Colon (tissue), 2 donors: ENCODE measurements around the gene CRLF1.

Experiments used
- FAIRE-seq: peaks from 2 replicates; lab custom pipeline; 2012; peaks lifted over from hg19 to GRCh38; lab: Jason Lieb, UNC
- donor health status: control.
- donor health status: control.

The CRLF1 gene, protein sequence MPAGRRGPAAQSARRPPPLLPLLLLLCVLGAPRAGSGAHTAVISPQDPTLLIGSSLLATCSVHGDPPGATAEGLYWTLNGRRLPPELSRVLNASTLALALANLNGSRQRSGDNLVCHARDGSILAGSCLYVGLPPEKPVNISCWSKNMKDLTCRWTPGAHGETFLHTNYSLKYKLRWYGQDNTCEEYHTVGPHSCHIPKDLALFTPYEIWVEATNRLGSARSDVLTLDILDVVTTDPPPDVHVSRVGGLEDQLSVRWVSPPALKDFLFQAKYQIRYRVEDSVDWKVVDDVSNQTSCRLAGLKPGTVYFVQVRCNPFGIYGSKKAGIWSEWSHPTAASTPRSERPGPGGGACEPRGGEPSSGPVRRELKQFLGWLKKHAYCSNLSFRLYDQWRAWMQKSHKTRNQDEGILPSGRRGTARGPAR

DNA sequence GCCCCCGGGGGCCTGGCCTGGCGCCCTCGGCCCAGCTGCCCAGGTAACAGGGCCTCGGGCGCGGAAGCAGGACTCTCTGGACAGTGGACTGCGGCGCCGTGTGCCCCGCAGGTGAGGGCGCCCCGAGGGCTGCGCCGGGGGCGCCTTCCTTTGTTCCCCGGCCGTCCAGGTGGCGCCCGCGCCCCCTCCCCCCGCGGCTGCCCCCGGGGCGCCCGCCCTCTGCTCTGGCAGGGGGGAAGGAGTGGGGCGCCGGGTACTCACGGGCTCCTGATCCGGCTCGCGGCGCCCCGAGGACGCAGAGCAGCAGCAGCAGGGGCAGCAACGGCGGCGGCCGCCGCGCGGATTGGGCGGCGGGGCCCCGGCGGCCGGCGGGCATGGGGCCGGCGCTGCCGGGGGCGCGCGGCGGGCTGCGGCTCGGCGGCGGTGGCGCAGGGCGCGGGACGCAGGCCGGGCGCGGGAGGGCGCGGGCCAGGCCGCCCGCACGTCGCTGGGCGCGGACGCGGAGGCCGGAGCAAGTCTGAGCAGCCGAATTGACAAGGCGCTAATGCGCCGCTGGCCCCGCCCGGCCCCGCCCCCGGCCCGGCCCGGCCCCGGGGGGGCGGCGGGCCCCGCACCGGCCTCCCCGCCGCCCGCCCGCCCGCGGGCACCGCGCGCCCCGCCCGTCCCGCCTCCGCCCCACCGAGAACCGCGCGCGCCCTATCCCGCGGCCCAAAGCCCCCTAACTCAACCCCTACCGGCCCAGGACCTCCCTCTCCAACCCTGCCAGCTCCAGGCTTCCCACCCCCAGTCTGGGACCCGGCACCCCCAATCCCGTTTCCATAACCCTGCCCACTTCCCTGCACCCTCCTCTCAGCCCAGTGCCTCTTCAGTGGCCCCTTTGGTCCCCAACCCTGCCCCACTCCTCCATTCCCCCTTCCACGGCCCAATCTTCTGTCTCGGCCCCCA, at the start of gene CRLF1:
CRLF1 (minus strand) TSS at position 519 of the 945 bp plus-strand sequence; CDS start at position 376, 143 bp downstream.
- no peak for FAIRE-seq

DNA sequence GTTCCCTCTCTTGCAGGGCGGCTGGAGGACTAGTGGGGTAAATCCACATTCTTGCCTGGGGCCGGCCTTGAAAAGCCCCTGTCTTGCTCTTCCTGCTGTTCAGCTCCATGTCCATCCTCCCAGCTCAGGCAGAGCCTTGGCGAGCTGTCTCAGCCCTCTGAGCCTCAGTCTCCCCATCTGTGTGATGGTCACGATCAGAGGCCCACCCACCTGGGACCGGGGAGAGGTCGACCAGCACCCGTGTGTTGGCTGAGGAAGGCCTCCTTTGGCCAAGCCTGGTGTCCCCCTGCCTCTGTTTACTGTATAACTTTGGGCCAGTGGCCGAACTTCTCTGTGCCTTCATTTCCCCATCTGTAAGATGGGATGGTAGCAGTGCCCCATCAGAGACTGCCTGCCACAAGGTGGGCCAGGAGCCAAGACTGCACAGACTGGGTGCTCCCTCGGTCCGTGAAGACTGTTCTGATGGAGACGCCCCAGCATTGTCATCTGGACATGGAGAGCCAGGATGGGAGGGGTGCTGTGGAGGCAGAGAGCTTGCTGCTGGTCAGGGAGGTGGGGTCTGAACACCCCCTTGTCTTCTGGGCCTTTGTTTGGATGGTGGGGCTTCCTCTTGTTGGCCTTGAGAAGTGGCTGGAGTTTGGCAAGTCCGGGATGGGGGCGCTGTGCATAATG, 48.7 kb upstream of the CRLF1 start:
- FAIRE-seq = no peak

DNA sequence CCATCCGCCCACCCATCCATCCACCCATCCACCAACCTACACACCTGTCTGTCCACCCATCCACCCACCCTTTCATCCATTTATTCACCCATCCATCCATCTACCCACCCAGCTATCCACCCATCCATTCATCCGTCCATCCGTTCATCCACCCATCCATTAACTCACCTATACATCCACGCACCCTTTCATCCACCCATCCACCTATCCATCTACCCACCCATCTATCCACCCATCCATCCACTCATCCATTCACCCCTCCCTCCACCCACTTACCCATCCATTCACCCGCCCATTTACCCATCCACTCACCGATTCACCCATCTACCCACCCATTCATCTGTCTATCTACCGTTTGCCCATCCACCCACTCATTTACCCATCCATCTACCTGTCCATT, 47.9 kb upstream of the CRLF1 start:
- no peak for FAIRE-seq

DNA sequence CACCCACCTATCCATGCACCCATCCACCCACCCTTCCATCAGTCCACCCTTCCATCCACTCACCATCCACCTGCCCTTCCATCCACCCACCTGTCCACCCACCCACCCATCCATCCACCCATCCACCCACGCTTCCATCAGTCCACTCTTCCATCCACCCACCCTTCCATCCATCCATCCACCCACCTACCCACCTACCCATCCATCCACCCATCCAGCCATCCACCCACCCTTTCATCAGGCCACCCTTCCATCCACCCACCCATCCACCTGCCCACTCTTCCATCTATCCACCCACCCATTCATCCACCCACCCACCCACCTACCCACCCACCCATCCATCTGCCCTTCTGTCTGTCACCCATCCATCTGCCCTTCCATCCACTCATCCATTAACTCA, 47.3 kb upstream of the CRLF1 start:
- FAIRE-seq = no peak

DNA sequence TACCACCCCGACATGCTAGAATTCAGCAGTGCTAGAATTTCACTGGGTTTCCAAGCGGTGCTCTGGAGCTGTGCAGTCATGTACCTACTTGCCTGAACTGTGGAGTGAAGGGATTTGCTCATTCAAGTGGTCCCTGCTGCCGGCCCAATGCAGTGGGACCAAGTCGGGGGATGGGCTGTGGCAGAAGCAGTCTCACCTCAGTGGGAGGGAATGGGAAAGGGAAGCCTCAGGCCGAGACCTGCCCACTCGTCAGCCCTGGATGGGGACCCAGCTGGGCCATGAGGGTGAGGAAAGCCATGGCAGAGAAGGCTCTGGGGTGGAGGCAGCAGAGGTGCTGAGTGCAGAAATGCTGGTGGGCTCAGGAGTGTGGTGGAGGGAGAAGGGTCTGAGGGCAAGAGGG, 45.1 kb upstream of the CRLF1 start:
- no peak for FAIRE-seq

DNA sequence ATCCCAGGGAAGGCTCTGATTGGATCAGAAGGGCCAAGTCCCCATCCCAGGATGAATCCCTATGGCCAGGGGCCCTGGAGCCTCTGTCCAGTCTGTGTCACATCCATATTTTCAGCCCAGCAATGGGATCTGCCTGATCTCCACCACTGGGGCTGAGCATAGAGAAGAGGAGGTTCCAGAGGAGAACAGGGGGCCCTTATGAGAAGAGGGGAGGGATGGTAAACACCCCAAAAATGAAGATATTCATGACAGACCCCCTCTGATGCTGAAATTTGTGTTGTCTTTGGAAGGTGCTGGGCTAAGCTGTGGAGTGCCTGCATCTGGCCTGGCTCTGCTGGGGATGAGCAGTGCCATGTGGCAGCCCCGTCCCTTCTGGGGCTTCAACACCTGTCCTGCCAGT, 44.7 kb upstream of the CRLF1 start:
- FAIRE-seq = no peak

DNA sequence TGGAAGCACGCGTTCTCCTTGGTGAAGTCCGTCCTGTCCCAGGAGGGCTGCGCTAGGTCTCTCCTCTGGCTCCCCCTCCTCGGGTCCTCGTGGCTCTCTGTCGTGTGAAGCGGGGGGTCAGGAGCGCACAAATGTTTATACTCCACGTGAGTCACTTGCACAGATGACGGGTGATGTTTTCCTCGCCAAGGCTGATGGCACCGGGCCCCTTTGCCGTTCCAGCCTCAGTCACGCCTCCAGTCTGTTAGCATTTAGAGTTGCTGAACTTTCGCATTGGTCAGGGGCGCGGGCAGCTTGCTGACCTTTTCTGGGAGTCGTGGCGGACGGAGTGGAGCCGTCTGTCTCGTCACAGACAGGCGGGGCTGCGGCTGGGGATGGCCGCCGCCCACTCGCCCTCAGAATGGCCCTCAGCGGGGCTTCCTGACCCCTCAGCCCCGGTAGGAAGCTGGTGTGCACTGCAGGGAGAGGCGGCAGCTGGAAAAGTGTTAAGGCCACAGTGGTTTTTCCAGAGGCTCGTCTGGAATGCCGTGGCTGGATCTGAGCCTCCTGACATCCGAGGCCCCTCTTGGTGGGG, 44.0 kb upstream of the CRLF1 start:
- no peak for FAIRE-seq

DNA sequence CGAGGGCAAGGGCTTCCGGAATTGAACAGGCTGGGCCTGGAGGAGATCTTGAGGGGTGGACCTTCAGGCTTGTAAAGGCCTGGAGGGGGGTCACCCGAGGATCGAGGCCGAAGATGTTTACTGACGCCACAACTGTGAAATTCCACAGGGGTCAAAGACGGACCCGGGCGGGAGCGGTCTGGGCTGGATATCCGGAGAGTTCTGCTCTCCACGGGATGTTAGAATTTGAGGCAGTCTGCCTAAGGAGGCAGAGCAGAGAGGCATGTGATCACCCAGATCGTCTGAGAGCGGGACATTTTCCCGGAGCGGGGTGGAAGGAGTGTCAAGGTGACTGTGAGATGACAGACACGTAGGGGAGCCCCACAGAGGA, 43.4 kb upstream of the CRLF1 start:
- no peak for FAIRE-seq

DNA sequence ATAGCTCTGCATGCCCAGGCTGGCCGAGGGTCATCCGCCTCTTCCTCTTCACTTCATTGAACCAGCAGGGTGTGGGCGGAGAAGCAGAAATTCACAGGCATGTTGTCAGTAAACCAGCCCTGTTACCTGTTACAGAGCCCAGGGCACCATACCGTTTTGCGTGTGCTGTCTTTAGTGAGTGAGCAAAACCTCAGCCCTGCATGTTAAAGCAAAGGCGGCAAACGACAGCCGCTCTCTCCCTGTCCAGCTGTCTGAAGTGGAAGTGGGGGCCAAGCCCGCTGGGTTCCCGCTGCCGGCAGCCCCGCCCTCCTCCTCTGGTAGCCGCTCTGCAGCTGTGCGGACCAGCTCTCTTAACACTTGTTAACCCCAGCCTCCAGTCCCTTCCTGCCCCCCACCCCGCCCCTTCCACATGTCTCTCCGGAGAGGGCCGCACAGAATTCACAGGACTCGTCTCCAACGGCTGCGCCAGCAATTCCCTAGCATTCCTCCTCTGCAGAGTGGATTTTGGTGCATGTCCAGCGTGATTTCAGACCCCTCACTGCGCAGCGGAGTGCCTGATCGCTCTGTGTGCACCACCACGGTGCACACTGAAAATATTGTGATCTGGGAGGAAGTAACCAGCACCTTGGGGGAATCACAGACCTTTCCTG, 42.9 kb upstream of the CRLF1 start:
- no peak for FAIRE-seq

DNA sequence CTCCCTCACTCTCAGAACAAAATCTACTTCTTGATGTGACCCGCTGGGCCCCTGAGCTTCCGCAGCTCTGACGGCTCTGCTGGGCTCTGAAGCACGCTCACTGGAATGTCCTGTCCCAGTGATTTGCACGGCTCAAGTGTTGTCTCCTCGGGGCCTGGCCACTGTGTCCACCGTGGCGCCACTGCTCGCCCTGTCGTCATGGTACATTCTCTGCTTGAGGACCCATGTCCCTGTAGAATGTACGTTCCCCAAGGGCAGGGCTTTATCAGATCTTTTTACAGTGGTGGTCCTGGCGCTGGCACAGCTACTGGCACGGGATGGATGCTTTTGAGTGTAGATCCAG, 42.3 kb upstream of the CRLF1 start:
- FAIRE-seq = no peak

DNA sequence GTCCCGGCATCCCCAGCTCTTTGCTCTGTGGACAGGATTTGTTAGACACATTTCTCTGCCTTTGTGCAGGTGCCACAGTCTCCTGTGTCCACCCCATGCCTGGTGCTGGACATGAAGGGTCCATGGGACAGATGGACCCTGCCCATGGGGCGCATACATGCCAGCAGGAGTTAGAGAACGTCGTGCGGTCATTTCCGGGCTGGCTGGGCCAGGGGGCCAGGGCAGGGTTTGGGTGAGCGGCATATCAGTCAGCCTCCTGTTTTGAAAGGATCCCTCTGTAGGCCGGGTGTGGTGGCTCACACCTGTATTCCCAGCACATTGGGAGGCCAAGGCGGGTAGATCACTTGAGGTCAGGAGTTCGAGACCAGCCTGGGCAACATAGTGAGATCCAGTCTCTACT, 41.2 kb upstream of the CRLF1 start:
- no peak for FAIRE-seq

DNA sequence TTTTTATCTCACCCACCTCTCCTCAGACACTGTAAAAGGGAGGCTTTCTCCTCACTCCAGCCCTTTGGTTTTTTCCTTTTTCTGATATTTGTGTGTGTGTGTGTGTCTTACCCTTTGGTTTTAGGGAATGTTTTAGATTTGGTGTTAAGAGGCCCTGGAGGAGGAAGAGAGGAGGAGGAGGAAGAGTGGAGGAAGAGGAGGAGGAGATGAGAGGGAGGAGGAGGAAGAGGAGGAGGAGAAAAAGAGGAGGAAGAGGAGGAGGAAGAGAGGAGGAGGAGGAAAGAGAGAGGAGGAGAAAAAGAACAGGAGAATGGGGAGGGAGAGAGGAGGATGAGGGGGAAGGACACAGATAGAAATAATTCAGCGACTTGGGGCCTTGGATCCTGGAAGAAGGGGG, 40.8 kb upstream of the CRLF1 start:
- no peak for FAIRE-seq

DNA sequence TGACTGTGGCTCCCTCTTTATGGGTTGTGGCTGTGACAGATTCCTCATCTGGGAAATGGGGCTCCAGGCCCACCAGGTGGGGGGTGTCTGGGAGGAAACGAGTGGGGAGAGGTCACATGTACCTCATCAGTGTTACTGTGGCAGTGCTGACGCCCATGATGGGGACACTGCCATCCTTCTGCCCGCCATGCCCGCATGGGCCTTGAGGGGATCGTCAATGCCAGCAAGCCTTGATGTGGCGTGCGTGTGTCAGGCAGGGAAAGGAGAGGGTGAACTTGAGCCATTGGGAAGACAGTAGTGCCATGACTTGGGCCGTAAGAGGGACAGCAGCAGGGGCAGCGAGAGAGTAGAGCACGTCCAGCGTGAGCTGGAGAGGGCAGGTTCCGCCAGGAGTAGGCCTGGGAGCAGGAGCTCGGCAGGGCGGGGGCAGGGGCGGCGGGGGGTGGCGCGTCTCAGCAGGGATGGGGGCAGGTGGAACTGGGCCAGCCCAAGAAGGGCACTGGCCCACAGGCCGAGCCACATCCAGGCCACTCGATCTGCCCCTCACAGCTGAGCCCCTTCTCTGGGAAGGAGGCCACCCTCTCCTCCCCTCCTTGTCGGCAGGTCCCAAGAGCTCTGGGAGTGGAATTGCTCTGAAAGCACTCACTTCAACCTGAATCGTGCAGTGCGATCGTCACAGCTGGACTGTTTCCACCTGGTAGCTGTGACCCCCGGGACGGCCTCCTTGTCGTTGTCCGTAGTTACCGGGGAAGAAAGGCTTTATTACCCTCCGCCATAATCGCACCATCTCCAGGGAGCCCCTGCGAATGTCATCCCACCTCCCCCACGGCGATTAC, 40.2 kb upstream of the CRLF1 start:
- no peak for FAIRE-seq

DNA sequence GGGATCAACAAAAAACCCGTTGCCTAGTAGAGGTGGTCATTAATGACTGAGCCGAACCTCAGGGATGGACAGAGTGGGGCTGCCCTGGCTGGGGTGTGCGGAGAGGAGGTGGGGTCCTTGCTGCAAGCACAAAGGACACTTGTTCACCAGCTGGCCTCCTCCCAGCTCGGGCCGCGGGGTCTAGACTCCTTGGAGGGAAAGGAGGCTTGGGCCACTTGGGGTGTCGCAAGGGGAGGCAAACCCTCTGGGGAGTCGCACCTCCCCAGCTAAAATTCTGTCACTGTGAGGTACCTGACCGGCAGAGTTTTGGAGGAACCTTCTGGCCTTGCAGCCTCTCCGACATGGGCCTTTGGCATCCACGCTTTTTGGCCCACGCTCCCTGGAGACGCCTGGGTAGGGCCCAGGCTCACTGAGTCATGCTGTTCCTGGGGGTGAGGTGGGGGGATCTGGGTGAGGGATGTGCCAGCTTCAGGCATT, 38.5 kb upstream of the CRLF1 start:
- FAIRE-seq = no peak

DNA sequence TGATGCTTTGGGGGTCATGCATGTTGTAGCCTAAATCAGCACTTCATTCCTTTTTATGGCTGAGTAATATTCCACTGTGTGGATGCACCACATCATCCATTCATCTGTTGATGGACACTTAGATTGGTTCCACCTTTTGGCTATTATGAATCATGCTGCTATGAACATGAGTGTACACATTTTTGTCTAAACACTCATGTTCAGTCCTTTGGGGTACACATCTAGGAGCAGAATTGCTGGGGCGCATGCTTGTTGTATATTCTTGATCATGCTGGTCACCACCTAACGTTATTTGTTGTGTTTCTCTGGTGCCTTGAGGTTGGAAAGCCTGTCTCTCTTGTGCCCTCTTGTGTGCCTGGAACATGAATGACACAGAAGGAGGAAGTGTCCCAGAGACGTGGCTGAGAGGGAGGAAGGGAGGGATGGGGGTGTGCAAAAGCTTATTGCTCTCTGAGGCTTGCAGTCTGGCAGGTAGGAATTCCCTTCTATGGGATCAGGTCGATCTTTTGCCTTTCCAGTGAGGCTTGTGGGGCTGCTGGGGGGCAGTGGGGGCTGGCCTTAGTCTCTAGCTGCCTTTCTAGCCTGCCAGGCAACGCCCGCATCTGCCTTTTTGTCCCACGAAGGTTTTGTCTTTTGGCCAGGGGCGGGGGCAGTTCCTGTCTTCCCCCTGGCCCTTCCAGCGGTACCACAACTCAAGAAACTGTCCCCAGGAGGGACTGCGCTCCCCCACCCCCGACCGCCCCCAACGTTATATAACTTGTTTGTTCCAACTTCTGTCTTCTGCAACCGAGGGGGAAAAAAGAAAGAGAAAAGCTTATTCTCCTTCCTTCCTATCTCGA, 37.8 kb upstream of the CRLF1 start:
- no peak for FAIRE-seq

DNA sequence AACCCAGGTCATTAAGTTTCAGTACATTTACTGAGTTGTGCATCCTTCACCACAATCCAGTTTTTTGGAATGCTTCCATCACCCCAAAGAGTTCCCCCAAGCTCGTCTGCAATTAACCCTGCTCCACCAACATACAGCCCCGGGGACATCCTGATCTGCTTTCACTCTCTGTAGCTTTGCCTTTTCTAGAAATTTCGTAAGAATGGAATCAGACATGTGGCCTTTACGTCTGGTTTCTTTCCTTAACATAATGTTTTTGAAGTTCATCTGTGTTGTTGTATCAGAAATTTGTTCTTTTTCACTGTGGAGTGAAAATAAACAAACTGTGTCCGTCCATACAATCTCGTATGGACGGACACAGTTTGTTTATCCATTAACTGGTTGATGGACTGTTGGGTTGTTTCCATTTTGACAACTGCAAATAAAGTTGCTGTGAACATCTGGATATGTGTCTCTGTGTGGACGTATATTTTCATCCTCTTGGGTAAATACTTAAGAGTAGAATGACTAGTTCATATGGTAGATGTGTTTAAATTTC, 33.2 kb upstream of the CRLF1 start:
- no peak for FAIRE-seq

DNA sequence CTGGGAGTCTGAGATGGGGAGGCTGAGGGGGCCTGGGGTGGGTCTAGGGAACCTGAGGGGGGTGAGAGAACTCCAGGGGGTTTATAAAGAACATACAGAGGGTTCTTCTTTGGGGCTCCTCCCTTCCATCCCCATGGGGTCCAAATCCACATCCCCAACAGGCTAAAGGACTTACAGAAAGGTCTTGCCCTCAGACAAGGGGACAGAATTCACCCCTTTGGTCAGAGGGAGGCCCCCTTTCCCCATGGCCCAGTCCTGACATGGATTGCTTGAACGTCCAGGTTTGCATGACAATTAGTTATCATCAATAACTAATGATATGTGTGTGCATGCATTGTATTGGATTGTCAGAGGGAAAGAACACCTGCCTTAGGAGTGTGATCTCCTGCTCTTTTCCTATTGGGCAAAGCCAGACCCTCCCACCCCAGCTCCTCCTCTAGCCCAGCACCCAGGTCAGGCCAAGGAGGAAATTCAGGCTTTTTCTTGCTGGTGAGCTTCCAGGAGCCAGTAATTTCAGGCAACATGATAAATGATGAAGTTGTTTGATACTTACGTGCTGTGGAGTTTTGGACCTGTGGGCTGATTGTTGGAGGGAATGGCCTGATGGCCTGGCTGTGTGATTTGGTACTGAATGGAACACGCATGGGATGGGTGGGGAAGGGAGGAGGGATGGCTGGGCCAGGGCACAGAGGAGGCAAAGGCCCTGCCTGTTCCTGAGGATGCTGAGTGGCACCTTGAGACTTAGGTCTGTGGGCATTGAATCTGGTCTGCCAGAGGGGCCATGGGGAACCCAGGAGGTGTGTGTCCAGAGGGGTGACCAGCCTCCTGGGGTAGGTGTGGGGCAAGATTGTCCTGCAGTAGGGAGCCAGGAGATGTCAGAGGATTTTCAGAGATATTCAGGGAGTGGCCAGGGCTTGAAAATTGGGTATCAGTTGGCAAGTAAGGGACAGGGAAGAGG, 31.4 kb upstream of the CRLF1 start:
- no peak for FAIRE-seq

DNA sequence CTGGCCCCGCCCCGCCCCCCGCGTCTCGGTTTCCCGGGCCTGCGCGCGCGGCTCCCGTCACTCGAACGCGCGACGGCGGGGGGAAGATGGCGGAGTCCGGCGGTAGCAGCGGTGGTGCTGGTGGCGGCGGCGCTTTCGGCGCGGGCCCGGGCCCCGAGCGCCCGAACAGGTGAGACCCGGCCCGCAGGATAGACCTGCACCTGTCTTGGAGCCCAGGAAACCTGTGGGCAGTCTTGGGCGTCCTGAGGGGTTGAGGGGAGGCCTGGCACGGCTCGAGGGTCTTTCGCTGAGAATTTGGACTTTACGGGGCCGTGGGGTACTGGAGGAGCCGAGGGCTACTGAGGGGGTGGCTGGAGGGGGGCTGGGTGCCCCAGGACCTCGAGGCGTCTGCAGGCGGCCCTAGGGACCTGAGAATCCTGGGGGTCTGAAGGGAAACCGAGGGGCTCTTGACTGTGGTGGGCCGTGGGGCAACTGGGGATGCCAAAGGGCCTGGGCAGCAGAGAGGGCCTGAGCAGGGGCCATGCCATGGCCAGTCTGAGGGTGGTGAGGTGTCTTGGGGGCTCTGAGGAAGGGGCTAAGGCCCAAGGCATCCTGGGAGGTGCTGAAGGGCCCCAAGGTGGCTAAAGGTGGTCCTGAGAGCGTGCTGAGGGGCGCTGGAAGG, 30.5 kb upstream of the CRLF1 start, which contains the start of gene KLHL26:
KLHL26 (plus strand) TSS at position 60 of the 661 bp plus-strand sequence; CDS start at position 87, 27 bp downstream.
- no peak for FAIRE-seq
